Keratinocyte (primary cell): ENCODE measurements around the gene PTPRN2.

ENCODE experiments used
- EZH2 ChIP-seq: IDR thresholded peaks from one replicate; pipeline ENCODE4 v1.6.1; 2012; ENCODE audit warnings: inconsistent platforms, mild to moderate bottlenecking, low read length, moderate library complexity
- TF ChIP-seq, protein P1 (sequence below), 3 experiments: IDR thresholded peaks in 1 of 3; conservative IDR thresholded peaks in 1 of 3; optimal IDR thresholded peaks in 1 of 3; 2 replicates in 2 of 3; 3 replicates in 1 of 3; pipeline versions ENCODE3 to v1.5.1; 2011; ENCODE audit warnings: low read length in 3 of 3, mild to moderate bottlenecking in 3 of 3, moderate library complexity in 2 of 3, control low read depth in 1 of 3, inconsistent platforms in 1 of 3; ENCODE audit not compliant: insufficient read depth in 2 of 3; ENCODE audit errors: extremely low read depth in 1 of 3

DNA sequence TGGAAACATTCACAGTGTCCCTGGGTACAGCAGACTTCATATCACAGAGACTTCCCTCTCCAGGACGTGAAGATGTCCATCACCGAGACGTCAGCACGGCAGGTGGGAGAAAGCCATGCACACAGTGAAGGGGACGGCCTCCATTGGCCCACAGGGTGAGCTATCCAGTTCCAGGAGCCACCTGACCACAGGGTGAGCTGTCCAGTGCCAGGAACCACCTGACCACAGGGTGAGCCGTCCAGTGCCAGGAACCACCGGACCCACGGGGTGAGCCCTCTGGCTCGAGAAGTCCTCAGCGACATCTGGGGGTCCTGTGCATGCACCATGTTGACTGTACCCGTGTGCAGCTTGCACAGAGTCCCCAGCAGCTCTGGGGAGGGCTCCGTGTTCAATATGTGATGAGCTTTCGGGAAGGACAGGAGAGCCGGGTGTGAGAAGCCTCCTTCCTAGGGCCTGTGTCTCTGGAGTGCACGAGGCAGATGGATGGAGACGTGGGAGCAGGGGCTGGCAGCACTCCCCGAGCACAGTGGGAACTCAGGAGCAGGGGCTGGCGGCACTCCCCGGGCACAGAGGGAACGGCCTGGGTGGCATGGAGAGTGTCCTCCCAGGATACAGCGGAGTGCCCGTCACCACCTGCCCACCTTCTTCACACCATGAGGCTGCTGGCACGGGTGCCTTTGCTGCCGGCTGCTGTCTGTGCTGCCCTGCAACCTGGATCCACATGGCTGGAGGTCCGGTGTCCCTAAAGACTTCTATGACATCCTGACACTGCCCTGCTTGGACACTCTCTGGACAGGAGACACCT lies 634.6 kb downstream of the PTPRN2 start:
- TF ChIP-seq, protein P1, sequence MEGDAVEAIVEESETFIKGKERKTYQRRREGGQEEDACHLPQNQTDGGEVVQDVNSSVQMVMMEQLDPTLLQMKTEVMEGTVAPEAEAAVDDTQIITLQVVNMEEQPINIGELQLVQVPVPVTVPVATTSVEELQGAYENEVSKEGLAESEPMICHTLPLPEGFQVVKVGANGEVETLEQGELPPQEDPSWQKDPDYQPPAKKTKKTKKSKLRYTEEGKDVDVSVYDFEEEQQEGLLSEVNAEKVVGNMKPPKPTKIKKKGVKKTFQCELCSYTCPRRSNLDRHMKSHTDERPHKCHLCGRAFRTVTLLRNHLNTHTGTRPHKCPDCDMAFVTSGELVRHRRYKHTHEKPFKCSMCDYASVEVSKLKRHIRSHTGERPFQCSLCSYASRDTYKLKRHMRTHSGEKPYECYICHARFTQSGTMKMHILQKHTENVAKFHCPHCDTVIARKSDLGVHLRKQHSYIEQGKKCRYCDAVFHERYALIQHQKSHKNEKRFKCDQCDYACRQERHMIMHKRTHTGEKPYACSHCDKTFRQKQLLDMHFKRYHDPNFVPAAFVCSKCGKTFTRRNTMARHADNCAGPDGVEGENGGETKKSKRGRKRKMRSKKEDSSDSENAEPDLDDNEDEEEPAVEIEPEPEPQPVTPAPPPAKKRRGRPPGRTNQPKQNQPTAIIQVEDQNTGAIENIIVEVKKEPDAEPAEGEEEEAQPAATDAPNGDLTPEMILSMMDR (optimal IDR thresholded peaks at IDR 0.05 in 1 of 3, IDR thresholded peaks at IDR 0.05 in 1 of 3, conservative IDR thresholded peaks at IDR 0.05 in 1 of 3; ENCODE audit: extremely low read depth in 1 of 3, insufficient read depth in 2 of 3, low read length in 3 of 3): no peak
- no peak for TF ChIP-seq EZH2
